IPS-20b (cell line): ENCODE measurements around the gene SLC25A4.
"Not testable (repeated sequence)": the region's sequence is repeated elsewhere in the genome, so short reads cannot be mapped to it uniquely, and the experiment has no call there.

Experiments
- H3K27ac ChIP-seq: one replicate; pipeline ENCODE4 v1.5.1; 2013; ENCODE audit warnings: low read length
- H3K27me3 ChIP-seq: 2 replicates; pipeline ENCODE4 v1.6.1; 2013; ENCODE audit warnings: mild to moderate bottlenecking, low read length, inconsistent platforms; ENCODE audit not compliant: insufficient read depth
- H3K36me3 ChIP-seq: 2 replicates; pipeline ENCODE4 v1.6.1; 2013; ENCODE audit warnings: low read depth, mild to moderate bottlenecking, inconsistent platforms, low read length, moderate library complexity; ENCODE audit not compliant: insufficient read depth
- H3K4me1 ChIP-seq: 2 replicates; pipeline ENCODE4 v1.6.1; 2013; ENCODE audit warnings: mild to moderate bottlenecking, control low read depth, inconsistent platforms, low read length, moderate library complexity; ENCODE audit not compliant: insufficient read depth
- H3K4me3 ChIP-seq: 2 replicates; pipeline ENCODE4 v1.5.1; 2013; ENCODE audit warnings: mild to moderate bottlenecking, low read length, inconsistent platforms
- H3K9ac ChIP-seq: 2 replicates; pipeline ENCODE4 v1.6.1; 2013; ENCODE audit warnings: low read depth, mild to moderate bottlenecking, inconsistent platforms, low read length, moderate library complexity
- H3K9me3 ChIP-seq: 2 replicates; pipeline ENCODE4 v1.6.1; 2013; ENCODE audit warnings: mild to moderate bottlenecking, low read depth, low read length, inconsistent platforms; ENCODE audit not compliant: insufficient read depth

SLC25A4 gene

DNA sequence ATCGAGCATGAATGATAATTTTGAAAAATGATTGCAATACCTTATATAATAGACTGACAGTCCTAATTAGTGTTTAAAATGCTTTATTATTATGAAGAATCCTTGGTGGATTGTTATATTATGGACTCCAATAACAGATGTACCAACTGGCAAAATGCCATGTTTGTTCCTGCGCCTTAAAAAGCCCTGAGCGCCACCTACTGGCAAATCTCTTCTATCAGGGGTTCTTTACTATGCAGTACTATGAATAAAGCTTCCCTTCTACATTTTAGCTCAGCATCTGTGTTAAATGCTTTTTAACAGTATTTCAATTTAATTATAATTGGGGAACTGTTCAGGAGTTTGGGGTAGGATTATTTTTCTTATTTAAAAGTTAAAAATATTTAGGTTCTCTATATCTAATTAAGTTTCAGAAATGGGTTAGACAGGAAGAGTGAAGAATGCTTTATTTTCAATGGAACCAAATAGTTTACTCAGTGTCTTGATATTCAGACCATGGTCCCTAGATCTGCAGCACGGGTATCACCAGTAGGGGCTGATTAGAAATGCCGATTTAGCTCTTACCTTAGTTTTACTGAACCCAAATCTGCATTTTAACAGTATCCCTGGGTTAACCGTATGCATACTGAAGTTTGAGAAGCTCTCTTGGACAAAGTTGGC is 40.7 kb downstream of the SLC25A4 start:
- no peak overlapping the region for H3K4me3 ChIP-seq
- peaks cover 10% of the 10 kb centered on the region; the same call in 1 of the 2 replicates for H3K36me3 ChIP-seq
- no peaks in the 10 kb centered on the region for H3K27me3 ChIP-seq
- no peak overlapping the region for H3K27ac ChIP-seq
- H3K9me3 ChIP-seq = no peaks in the 10 kb centered on the region
- peaks cover 18% of the 10 kb centered on the region for H3K4me1 ChIP-seq
- H3K9ac ChIP-seq = no peak overlapping the region

DNA sequence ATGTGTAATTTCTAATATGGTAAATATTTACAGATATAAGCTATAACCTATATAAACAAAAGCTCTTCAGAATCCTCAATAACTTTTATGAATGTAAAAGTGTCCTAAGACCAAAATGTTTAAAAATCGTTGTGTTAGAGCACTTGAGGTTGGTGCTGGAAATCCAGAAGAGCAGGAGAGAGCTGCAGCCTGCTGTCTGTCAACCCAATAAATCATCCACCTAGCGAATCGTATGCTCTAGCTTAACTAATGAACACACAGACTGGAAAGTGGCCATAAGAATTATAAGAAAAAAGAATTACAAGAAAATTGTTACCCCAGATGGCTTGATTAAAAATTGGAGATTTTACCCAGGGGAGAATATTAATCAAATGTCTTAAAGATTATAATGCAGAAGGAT is 43.7 kb downstream of the SLC25A4 start:
- Histone ChIP-seq H3K27me3 (no peaks in the 10 kb centered on the region), H3K9me3 (no peaks in the 10 kb centered on the region), H3K4me1 (peaks cover 12% of the 10 kb centered on the region), H3K27ac (no peak overlapping the region), H3K36me3 (peaks cover 32% of the 10 kb centered on the region), H3K4me3 (no peak overlapping the region), H3K9ac (no peak overlapping the region)

DNA sequence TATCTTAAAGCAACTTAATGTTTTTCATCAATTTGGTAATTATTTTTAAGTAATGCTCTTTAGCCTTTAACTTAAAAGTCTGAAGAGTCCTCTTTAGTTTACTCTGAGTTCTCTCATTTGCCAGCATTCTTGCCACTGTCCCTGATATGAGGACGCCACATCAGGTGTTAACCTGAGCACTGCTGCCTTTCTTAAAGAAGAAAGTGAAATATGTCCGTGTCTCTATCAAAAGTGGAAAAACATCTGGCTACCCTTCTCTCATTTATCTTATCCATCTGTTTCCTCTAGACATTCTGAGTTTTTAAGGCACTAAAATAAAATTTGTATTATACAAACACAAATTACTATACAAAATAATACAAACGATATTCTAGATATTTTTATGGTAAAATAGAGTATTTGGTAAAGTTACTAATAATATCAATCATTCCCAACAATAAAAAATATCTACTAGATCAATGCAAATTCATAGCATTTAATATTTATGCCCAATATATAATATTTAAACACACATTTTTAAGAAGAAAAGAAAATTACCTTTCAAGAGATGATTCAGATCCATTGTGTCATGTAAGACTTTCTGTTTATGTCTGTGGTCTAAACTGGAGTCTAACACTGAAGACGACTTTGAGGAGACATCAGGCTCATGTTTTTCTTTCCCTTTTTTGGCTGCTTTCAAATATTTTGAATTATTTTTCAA is 46.7 kb downstream of the SLC25A4 start:
- no peaks in the 10 kb centered on the region for H3K27me3 ChIP-seq
- H3K4me1 ChIP-seq = no peaks in the 10 kb centered on the region
- peaks cover 32% of the 10 kb centered on the region for H3K36me3 ChIP-seq
- no peak overlapping the region for H3K27ac ChIP-seq
- no peaks in the 10 kb centered on the region for H3K9me3 ChIP-seq
- H3K9ac ChIP-seq = no peak overlapping the region
- no peak overlapping the region for H3K4me3 ChIP-seq

DNA sequence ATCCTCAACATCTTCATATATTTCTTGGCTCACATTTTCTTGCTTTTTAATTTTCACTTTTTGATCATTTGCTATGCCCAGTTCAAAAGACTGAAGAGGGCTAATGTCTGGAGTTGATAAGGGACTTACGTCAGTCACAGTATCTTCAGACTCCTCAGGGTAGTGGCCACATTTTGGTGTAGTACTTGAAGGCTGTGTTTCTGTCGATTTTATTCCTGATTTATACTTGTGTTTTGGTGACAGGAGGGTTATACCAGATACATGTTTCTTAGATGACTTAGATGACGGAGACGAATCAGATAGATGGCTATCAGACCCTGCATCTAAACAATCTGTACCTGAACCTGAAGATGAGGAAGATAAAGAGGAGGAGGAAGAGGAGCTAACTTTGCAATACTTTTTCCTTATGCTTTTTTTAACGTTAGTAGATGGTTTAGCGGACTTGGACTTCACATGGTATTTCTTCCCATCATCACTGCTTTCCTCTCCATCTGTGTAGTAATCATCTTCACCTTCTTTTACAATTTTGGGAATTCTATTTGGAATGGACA is 47.3 kb downstream of the SLC25A4 start:
- Histone ChIP-seq H3K27ac (no peak overlapping the region), H3K36me3 (peaks cover 32% of the 10 kb centered on the region), H3K9me3 (no peaks in the 10 kb centered on the region), H3K4me3 (no peak overlapping the region), H3K4me1 (no peaks in the 10 kb centered on the region), H3K27me3 (no peaks in the 10 kb centered on the region), H3K9ac (no peak overlapping the region)

DNA sequence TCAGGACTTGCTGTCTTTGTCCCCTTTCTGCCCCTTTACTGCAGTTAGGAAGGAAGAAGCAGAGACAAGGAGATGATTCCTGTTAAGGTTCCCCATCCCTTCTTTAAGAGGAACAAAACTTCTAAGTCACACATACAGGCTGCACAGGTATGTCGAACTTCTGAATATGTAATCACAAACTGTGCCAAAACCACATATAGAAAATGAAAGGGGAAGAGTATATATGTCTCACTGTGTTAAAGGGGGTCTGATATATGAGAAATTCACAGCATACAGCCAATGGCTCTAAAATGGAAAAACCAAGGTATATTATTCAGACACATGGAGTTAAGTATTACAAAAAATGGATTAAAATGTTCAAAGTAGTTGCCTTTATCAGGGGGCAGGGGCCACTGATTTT is 49.0 kb downstream of the SLC25A4 start:
- H3K9me3 ChIP-seq = no peaks in the 10 kb centered on the region
- H3K4me1 ChIP-seq = no peaks in the 10 kb centered on the region
- H3K27me3 ChIP-seq = no peaks in the 10 kb centered on the region
- H3K4me3 ChIP-seq = no peak overlapping the region
- peaks cover 31% of the 10 kb centered on the region for H3K36me3 ChIP-seq
- H3K9ac ChIP-seq = no peak overlapping the region
- no peak overlapping the region for H3K27ac ChIP-seq

DNA sequence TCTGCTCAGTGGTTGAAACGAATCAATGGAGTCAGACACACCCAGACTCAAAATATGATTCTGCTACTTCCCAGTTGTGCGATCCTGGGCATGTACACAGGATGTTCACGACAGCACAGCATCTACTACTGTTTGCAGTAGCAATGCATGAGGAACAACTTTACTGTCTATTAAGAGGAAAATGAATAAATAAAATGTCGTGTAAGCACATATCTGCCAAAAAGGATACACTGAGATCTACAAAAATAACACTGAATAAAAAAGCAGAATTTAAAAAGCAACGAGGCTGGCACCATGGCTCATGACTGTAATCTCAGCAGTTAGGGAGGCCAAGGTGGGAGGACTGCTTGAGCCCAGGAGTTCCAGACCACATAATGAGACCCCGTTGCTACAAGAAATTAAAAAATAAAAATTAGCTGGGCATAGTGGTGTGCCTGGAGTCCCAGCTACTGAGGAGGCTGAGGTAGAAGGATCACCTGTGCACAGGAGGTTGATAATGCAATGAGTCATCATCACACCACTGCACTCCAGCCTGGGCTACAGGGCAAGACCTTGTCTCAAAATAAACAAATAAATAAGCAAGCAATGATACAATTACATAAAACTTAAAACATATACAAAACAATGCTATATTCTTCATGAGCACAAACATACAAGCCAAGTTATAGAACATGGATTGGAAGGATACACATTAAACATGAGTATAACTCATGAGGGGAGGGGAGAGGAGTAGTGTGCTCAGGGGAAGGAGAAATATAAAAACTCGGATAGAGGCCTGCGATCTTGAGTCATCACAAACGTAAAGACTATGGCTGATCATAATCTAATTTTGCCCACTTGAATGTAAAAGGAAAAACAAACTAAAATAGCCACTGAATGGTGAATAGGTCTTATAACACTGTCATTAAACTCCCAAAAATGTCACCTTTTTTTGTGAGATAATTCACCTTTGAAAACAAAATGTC is 52.1 kb downstream of the SLC25A4 start:
- Histone ChIP-seq H3K9ac (no peak overlapping the region), H3K36me3 (peaks cover 13% of the 10 kb centered on the region), H3K4me1 (no peaks in the 10 kb centered on the region), H3K9me3 (no peaks in the 10 kb centered on the region), H3K27me3 (no peaks in the 10 kb centered on the region), H3K27ac (no peak overlapping the region), H3K4me3 (no peak overlapping the region)

DNA sequence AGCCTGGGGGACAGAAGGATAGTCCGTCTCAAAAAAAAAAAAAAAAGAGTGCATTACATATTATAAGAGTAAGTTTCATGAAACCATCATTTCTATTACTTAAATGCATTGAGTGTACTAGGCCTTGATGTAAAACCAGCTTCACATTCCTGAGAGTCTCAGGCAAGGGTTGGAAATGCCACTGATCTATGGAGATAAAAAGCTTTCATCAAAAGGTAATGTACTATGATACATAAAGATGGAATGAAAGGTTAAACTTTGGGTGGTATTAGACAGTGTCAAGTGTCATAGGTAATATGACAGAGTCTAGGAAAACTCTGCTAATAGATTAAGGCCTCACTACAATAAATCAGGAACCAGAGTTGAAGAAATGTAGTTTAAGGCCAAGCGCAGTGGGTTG is 53.4 kb downstream of the SLC25A4 start:
- H3K4me3 ChIP-seq = no peak overlapping the region
- H3K9ac ChIP-seq = no peak overlapping the region
- H3K27me3 ChIP-seq = no peaks in the 10 kb centered on the region
- no peaks in the 10 kb centered on the region for H3K9me3 ChIP-seq
- 0 out of 2 replicates have a peak, but pooled peaks cover 4% of the 10 kb centered on the region for H3K36me3 ChIP-seq
- peaks cover 2% of the 10 kb centered on the region; the same call in 1 of the 2 replicates for H3K4me1 ChIP-seq
- H3K27ac ChIP-seq = no peak overlapping the region

DNA sequence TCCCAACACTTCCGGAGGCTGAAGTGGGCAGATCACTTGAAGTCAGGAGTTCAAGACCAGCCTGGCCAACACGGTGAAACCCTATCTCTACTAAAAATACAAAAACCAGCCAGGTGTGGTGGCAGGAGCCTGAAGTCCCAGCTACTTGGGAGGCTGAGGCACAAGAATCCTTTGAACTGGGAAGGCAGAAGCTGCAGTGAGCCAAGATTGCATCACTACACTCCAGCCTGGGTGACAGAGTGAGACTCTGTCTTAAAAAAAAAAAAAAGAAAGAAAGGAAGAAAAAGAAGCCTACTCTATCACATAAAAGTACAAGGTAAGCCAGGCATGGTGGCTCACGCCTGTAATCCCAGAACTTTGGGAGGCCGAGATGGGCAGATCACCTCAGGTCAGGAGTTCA is 55.1 kb downstream of the SLC25A4 start:
- not testable (repeated sequence) for H3K4me3 ChIP-seq, H3K27ac ChIP-seq, H3K9ac ChIP-seq, H3K36me3 ChIP-seq, H3K27me3 ChIP-seq, H3K9me3 ChIP-seq
- peaks cover 15% of the 10 kb centered on the region; the same call in 1 of the 2 replicates for H3K4me1 ChIP-seq
